ENCODE measurements around the gene HSD3B1.

GRCh38 chr1:119510046-119510445 lies 3.0 kb downstream of the HSD3B1 start:
- no peak for TF ChIP-seq SIN3B (IDR thresholded peaks at IDR 0.05; ENCODE audit: low read depth)
- TF ChIP-seq ETV5 (CRISPR knock-in tag; IDR thresholded peaks at IDR 0.05; ENCODE audit: low read depth): no peak
- no peak for TF ChIP-seq HOXB6 (CRISPR knock-in tag; IDR thresholded peaks at IDR 0.05; ENCODE audit: borderline replicate concordance)
- TF ChIP-seq CTCF (IDR thresholded peaks at IDR 0.05 in 2 of 3, conservative IDR thresholded peaks at IDR 0.05 in 1 of 3; ENCODE audit: insufficient read depth in 2 of 3, low read depth in 1 of 3, low read length in 3 of 3): no peak
